SU-DHL-6 (cell line): ENCODE results near the gene MYLK.

ENCODE experiments used
- H2AFZ ChIP-seq: fragments of 200-600 bp; sonication (generic); 2 replicates; pipeline ENCODE4 v1.6.1; 2014; ENCODE audit warnings: low read depth, mild to moderate bottlenecking, moderate library complexity, mixed read lengths, antibody characterized with exemption, low read length; ENCODE audit not compliant: severe bottlenecking
- H3F3A ChIP-seq: fragments of 200-600 bp; shearing (Covaris generic); 2 replicates; pipeline ENCODE4 v1.6.0; 2016; ENCODE audit warnings: antibody characterized with exemption, mild to moderate bottlenecking; ENCODE audit not compliant: insufficient read depth
- H3K27ac ChIP-seq: fragments of 200-600 bp; sonication (generic); 2 replicates; pipeline ENCODE4 v1.5.1; 2016; ENCODE audit warnings: low read depth, mild to moderate bottlenecking, low read length, moderate library complexity, mixed read lengths
- H3K27me3 ChIP-seq: fragments of 200-600 bp; sonication (generic), shearing (Covaris generic); 2 replicates; pipeline ENCODE4 v1.6.0; 2014; ENCODE audit warnings: mild to moderate bottlenecking, low read length
- H3K36me3 ChIP-seq: fragments of 200-600 bp; sonication (generic); 2 replicates; pipeline ENCODE4 v1.6.1; 2014; ENCODE audit warnings: mild to moderate bottlenecking, low read length, mixed read lengths
- H3K4me2 ChIP-seq: fragments of 300-600, 200-600 bp; shearing (Covaris generic), sonication (generic); 2 replicates; pipeline ENCODE4 v1.6.0; 2014; ENCODE audit warnings: low read length, low read depth, mild to moderate bottlenecking; ENCODE audit not compliant: poor library complexity, severe bottlenecking
- H3K4me3 ChIP-seq: fragments of 200-600 bp; sonication (generic); 2 replicates; pipeline ENCODE4 v1.5.1; 2014; ENCODE audit warnings: antibody characterized with exemption, low read length, mild to moderate bottlenecking, mixed read lengths; ENCODE audit not compliant: insufficient read depth, poor library complexity, severe bottlenecking
- H3K79me2 ChIP-seq: fragments of 200-600 bp; sonication (generic); 2 replicates; pipeline ENCODE4 v1.6.1; 2014; ENCODE audit warnings: mild to moderate bottlenecking, low read length, moderate library complexity; ENCODE audit not compliant: insufficient read depth
- H3K9ac ChIP-seq: fragments of 200-600 bp; sonication (generic); 2 replicates; pipeline ENCODE4 v1.7.0; 2014; ENCODE audit warnings: mild to moderate bottlenecking, low read length
- H3K9me2 ChIP-seq: fragments of 200-600 bp; sonication (generic); replicated peaks from 2 replicates; pipeline ENCODE4 v1.6.1; 2014; ENCODE audit warnings: low read length; ENCODE audit not compliant: insufficient read depth
- H3K9me3 ChIP-seq: fragments of 200-600 bp; sonication (generic); 2 replicates; pipeline ENCODE4 v1.6.1; 2014; ENCODE audit warnings: low read length, mixed read lengths; ENCODE audit not compliant: insufficient read depth
- H4K20me1 ChIP-seq: fragments of 200-600 bp; sonication (generic); 2 replicates; pipeline ENCODE4 v1.6.1; 2014; ENCODE audit warnings: low read depth, mild to moderate bottlenecking, antibody characterized with exemption, low read length, moderate library complexity, mixed read lengths
- CTCF ChIP-seq: fragments of 200-600 bp; sonication (generic); IDR thresholded peaks from one replicate; pipeline ENCODE4 v1.5.1; 2017; ENCODE audit warnings: antibody characterized with exemption, mild to moderate bottlenecking, low read length, moderate library complexity; ENCODE audit not compliant: insufficient read depth, poor library complexity, severe bottlenecking
- EZH2phosphoT487 ChIP-seq: fragments of 200-600 bp; sonication (generic), shearing (Covaris generic); conservative IDR thresholded peaks from 2 replicates; pipeline ENCODE4 v1.6.1; 2018; ENCODE audit warnings: mild to moderate bottlenecking, antibody characterized with exemption, low read length, moderate library complexity, mixed read lengths

The MYLK gene

GRCh38 chr3:123657111-123657510 lies 227.0 kb downstream of the MYLK start:
- H3K36me3 ChIP-seq: no peaks in the 10 kb centered on the region
- H3K79me2 ChIP-seq: no peaks in the 10 kb centered on the region

DNA sequence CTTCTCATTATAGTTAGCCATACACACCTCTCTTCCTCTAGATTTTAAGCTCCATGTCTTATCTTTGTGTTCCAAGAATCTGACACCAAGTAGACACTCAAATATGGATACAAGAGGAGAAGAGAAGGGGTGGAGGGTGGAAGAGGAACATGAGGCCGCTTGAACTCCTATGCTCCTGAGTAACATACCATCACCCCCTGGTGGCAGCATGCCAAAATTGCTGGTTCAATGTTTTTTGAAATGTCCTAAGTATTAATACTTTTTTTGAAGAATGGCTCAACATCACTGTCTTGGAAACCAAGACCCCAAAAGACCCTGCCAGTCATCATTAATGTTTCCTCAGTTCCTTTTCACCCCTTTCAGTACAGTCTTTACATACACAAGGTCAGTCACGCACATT lies 227.4 kb downstream of the MYLK start:
- no peaks in the 10 kb centered on the region for H3K9me2 ChIP-seq
- no peaks in the 10 kb centered on the region for H3K36me3 ChIP-seq
- no peaks in the 10 kb centered on the region for H3K27me3 ChIP-seq
- H2AFZ ChIP-seq: no peak overlapping the region
- H3K9me3 ChIP-seq: no peaks in the 10 kb centered on the region
- TF ChIP-seq EZH2phosphoT487 (no peak), CTCF (peak; percentile 33)
- H3K9ac ChIP-seq: no peak overlapping the region
- H4K20me1 ChIP-seq: no peaks in the 10 kb centered on the region
- no peaks in the 10 kb centered on the region for H3K79me2 ChIP-seq
- no peaks in the 10 kb centered on the region for H3F3A ChIP-seq
- no peak overlapping the region for H3K4me2 ChIP-seq
- no peak overlapping the region for H3K27ac ChIP-seq
- H3K4me3 ChIP-seq: no peak overlapping the region

More at GRCh38 chr3:123657111-123657510, 227.0 kb downstream of the MYLK start:
- no peak overlapping the region for H2AFZ ChIP-seq
- H3K4me2 ChIP-seq: no peak overlapping the region
- H3K9me2 ChIP-seq: no peaks in the 10 kb centered on the region
- no peak overlapping the region for H3K4me3 ChIP-seq
- no peak overlapping the region for H3K9ac ChIP-seq
- H3K27ac ChIP-seq: no peak overlapping the region
- no peaks in the 10 kb centered on the region for H3K27me3 ChIP-seq
- H3K9me3 ChIP-seq: no peaks in the 10 kb centered on the region
- no peak for TF ChIP-seq CTCF
- TF ChIP-seq EZH2phosphoT487: no peak
- no peaks in the 10 kb centered on the region for H4K20me1 ChIP-seq
- H3F3A ChIP-seq: no peaks in the 10 kb centered on the region

DNA sequence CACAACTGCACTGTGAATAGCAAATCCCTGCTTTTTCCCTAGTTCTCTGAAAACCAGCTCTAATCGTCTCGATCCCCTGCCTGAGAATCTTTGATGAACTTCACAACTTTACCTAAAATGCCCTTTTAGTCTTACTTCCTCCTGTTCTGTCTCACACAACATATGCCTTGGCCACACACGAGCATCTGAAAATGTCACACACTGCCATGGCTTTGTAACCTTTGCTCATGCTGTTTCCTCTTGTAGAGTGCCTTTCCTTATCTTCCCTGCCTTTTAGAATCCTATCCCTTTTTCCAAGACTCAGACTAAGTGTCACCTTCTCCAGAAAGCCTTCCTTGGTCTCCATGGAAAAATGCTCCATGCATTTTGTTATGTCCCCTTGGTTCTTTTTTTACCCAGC lies 227.9 kb downstream of the MYLK start:
- no peaks in the 10 kb centered on the region for H3K27me3 ChIP-seq
- H3K9me2 ChIP-seq: no peaks in the 10 kb centered on the region
- H2AFZ ChIP-seq: no peak overlapping the region
- H3K36me3 ChIP-seq: no peaks in the 10 kb centered on the region
- no peaks in the 10 kb centered on the region for H3K79me2 ChIP-seq
- no peak overlapping the region for H3K27ac ChIP-seq
- no peaks in the 10 kb centered on the region for H3F3A ChIP-seq
- H3K4me3 ChIP-seq: no peak overlapping the region
- no peaks in the 10 kb centered on the region for H3K9me3 ChIP-seq
- H3K4me2 ChIP-seq: no peak overlapping the region
- no peak for TF ChIP-seq EZH2phosphoT487
- no peak for TF ChIP-seq CTCF
- no peaks in the 10 kb centered on the region for H4K20me1 ChIP-seq
- H3K9ac ChIP-seq: no peak overlapping the region

GRCh38 chr3:123655400-123655799 lies 228.7 kb downstream of the MYLK start:
- no peaks in the 10 kb centered on the region for H4K20me1 ChIP-seq
- no peaks in the 10 kb centered on the region for H3K36me3 ChIP-seq
- H3K4me3 ChIP-seq: no peak overlapping the region
- no peaks in the 10 kb centered on the region for H3K9me2 ChIP-seq
- no peak overlapping the region for H3K27ac ChIP-seq
- H3K9ac ChIP-seq: no peak overlapping the region
- TF ChIP-seq EZH2phosphoT487: no peak
- no peak for TF ChIP-seq CTCF
- H3K27me3 ChIP-seq: no peaks in the 10 kb centered on the region
- H3K9me3 ChIP-seq: no peaks in the 10 kb centered on the region
- H2AFZ ChIP-seq: no peak overlapping the region
- H3F3A ChIP-seq: no peaks in the 10 kb centered on the region
- no peak overlapping the region for H3K4me2 ChIP-seq
- no peaks in the 10 kb centered on the region for H3K79me2 ChIP-seq
